H1 (cell line): ENCODE measurements around the gene TBC1D22A. TPM values are rescaled to one million over a fixed set of nuclear protein-coding genes. Genes with fewer than 3 reads are reported as not detected.

ENCODE experiments used
- CTCF ChIA-PET: fragments of 300-600 bp; sonication (Branson Sonifier 250); formaldehyde crosslinking; loops from one replicate; lab custom pipeline; 2021; ENCODE audit not compliant: partially characterized antibody; lab: Charles Lee
- POLR2A ChIA-PET: fragments of 300-600 bp; sonication (Branson Sonifier 250); formaldehyde crosslinking; loops from one replicate; lab custom pipeline; 2021; ENCODE audit warnings: inconsistent platforms; ENCODE audit not compliant: partially characterized antibody; lab: Charles Lee
- DNase-seq, 2 experiments: peaks; one replicate each; pipeline versions ENCODE4 v3.0.0 to v3.0.0-alpha.2; 2010 to 2022; ENCODE audit warnings: low spot score in 2 of 2, low read depth in 1 of 2, mixed read lengths in 1 of 2
- FAIRE-seq: peaks from 2 replicates; lab custom pipeline; 2011; peaks lifted over from hg19 to GRCh38; lab: Jason Lieb, UNC
- H2AFZ ChIP-seq: 2 replicates; pipeline ENCODE4 v1.8.1; 2012; ENCODE audit warnings: low read length, inconsistent platforms
- H2AK5ac ChIP-seq: 2 replicates; pipeline ENCODE4 v1.6.1; 2013; ENCODE audit warnings: low read depth, low read length
- H2BK120ac ChIP-seq: replicated peaks from 2 replicates; pipeline ENCODE3; 2013; ENCODE audit warnings: low read depth, low read length, inconsistent platforms
- H2BK12ac ChIP-seq: 2 replicates; pipeline ENCODE4 v1.6.1; 2013; ENCODE audit warnings: low read depth, low read length
- H2BK15ac ChIP-seq: 2 replicates; pipeline ENCODE4 v1.6.1; 2013; ENCODE audit warnings: low read length
- H2BK20ac ChIP-seq: 2 replicates; pipeline ENCODE4 v1.6.1; 2013; ENCODE audit warnings: low read length
- H2BK5ac ChIP-seq: 2 replicates; pipeline ENCODE4 v1.6.1; 2013; ENCODE audit warnings: low read depth, low read length
- H3K14ac ChIP-seq: 2 replicates; pipeline ENCODE4 v1.6.1; 2013; ENCODE audit warnings: inconsistent platforms; ENCODE audit not compliant: insufficient read length
- H3K18ac ChIP-seq: 2 replicates; pipeline ENCODE4 v1.6.1; 2013; ENCODE audit warnings: low read length; ENCODE audit errors: extremely low read depth
- H3K23ac ChIP-seq: 2 replicates; pipeline ENCODE4 v1.6.1; 2013; ENCODE audit warnings: inconsistent platforms; ENCODE audit not compliant: insufficient read length
- H3K23me2 ChIP-seq: 2 replicates; pipeline ENCODE4 v1.6.1; 2013; ENCODE audit warnings: low read depth, low read length
- H3K27ac ChIP-seq: 2 replicates; pipeline ENCODE4 v1.6.1; 2011; ENCODE audit warnings: low read depth, low read length, inconsistent platforms
- H3K27me3 ChIP-seq, 4 experiments: replicated peaks in 1 of 4; 1 replicate in 1 of 4; 2 replicates in 3 of 4; pipeline versions ENCODE4 v1.6.1 to v1.8.1; 2011 to 2013; ENCODE audit warnings: low read length in 3 of 4, mild to moderate bottlenecking in 3 of 4, inconsistent platforms in 2 of 4, mixed read lengths in 2 of 4, moderate library complexity in 1 of 4; ENCODE audit not compliant: control insufficient read depth in 3 of 4, insufficient read depth in 3 of 4; ENCODE audit errors: extremely low read depth in 1 of 4
- H3K36me3 ChIP-seq, 4 experiments: 2 replicates each; pipeline versions ENCODE4 v1.6.1 to v1.8.1; 2011 to 2013; ENCODE audit warnings: mild to moderate bottlenecking in 4 of 4, low read length in 3 of 4, moderate library complexity in 2 of 4, control low read depth in 1 of 4, inconsistent platforms in 1 of 4; ENCODE audit not compliant: insufficient read depth in 4 of 4, control insufficient read depth in 2 of 4
- H3K4ac ChIP-seq: replicated peaks from 2 replicates; pipeline ENCODE3; 2013; ENCODE audit warnings: low read length, low read depth, mixed read lengths, inconsistent platforms; ENCODE audit not compliant: insufficient read length
- H3K4me1 ChIP-seq, 4 experiments: replicated peaks in 1 of 4; 1 replicate in 1 of 4; 2 replicates in 3 of 4; pipeline versions ENCODE4 v1.6.1 to v1.8.1; 2011 to 2013; ENCODE audit warnings: low read length in 3 of 4, inconsistent platforms in 2 of 4, mixed read lengths in 1 of 4; ENCODE audit not compliant: insufficient read depth in 4 of 4, control insufficient read depth in 3 of 4
- H3K4me2 ChIP-seq, 2 experiments: 2 replicates each; pipeline versions ENCODE4 v1.6.1 to v1.8.1; 2011 to 2013; ENCODE audit warnings: low read depth in 2 of 2, low read length in 2 of 2, control low read depth in 1 of 2, inconsistent platforms in 1 of 2, mild to moderate bottlenecking in 1 of 2; ENCODE audit not compliant: insufficient read depth in 1 of 2
- H3K4me3 ChIP-seq, 4 experiments: fragments of 200-600, 300-600 bp in 1 of 4; sonication (generic), shearing (Covaris generic), sonication (Bioruptor Twin) in 1 of 4; 2 replicates each; pipeline versions ENCODE4 v1.5.1 to v1.8.1; 2011 to 2016; ENCODE audit warnings: low read length in 4 of 4, low read depth in 3 of 4, control low read depth in 2 of 4, inconsistent platforms in 2 of 4, mild to moderate bottlenecking in 2 of 4, mixed read lengths in 1 of 4, moderate library complexity in 1 of 4; ENCODE audit not compliant: insufficient read depth in 2 of 4; ENCODE audit errors: extremely low read depth in 1 of 4
- H3K56ac ChIP-seq: replicated peaks from 2 replicates; pipeline ENCODE3; 2013; ENCODE audit warnings: low read depth, mild to moderate bottlenecking, mixed read lengths, low read length, inconsistent platforms; ENCODE audit not compliant: insufficient read length
- H3K79me1 ChIP-seq: 2 replicates; pipeline ENCODE4 v1.6.1; 2013; ENCODE audit warnings: low read depth, low read length, control low read depth
- H3K79me2 ChIP-seq, 2 experiments: 2 replicates each; pipeline versions ENCODE4 v1.6.1 to v1.8.1; 2012 to 2013; ENCODE audit warnings: low read length in 2 of 2, mild to moderate bottlenecking in 2 of 2, inconsistent platforms in 1 of 2; ENCODE audit not compliant: insufficient read depth in 2 of 2, control insufficient read depth in 1 of 2
- H3K9ac ChIP-seq, 4 experiments: replicated peaks in 1 of 4; 1 replicate in 1 of 4; 2 replicates in 3 of 4; pipeline versions ENCODE4 v1.6.1 to v1.8.1; 2011 to 2013; ENCODE audit warnings: low read depth in 3 of 4, low read length in 3 of 4, control low read depth in 2 of 4, mild to moderate bottlenecking in 2 of 4, moderate library complexity in 2 of 4, inconsistent platforms in 1 of 4; ENCODE audit errors: extremely low read depth in 1 of 4
- H3K9me3 ChIP-seq, 2 experiments: 2 replicates each; pipeline versions ENCODE4 v1.6.1 to v1.8.1; 2012 to 2013; ENCODE audit warnings: mild to moderate bottlenecking in 2 of 2, moderate library complexity in 2 of 2, control low read depth in 1 of 2, inconsistent platforms in 1 of 2, low read depth in 1 of 2, low read length in 1 of 2, mixed read lengths in 1 of 2; ENCODE audit not compliant: insufficient read depth in 2 of 2
- H4K20me1 ChIP-seq, 2 experiments: replicated peaks in 1 of 2; 2 replicates each; pipeline versions ENCODE3 to v1.8.1; 2011 to 2013; ENCODE audit warnings: inconsistent platforms in 2 of 2, low read length in 2 of 2, mild to moderate bottlenecking in 1 of 2; ENCODE audit not compliant: insufficient read depth in 2 of 2, control insufficient read depth in 1 of 2
- H4K5ac ChIP-seq: 2 replicates; pipeline ENCODE4 v1.6.1; 2013; ENCODE audit warnings: low read length, low read depth, mixed read lengths, inconsistent platforms; ENCODE audit not compliant: insufficient read length
- H4K8ac ChIP-seq: 2 replicates; pipeline ENCODE4 v1.8.0; 2013; ENCODE audit warnings: mild to moderate bottlenecking, moderate library complexity, low read length, inconsistent platforms; ENCODE audit not compliant: insufficient read depth; ENCODE audit errors: extremely low read depth
- H4K91ac ChIP-seq: replicated peaks from 2 replicates; pipeline ENCODE3; 2013; ENCODE audit warnings: low read length, mixed read lengths, inconsistent platforms; ENCODE audit not compliant: insufficient read length
- ATF3 ChIP-seq: IDR thresholded peaks from 2 replicates; pipeline ENCODE4 v1.6.1; 2011; ENCODE audit warnings: low read depth, mild to moderate bottlenecking, low read length; ENCODE audit not compliant: insufficient read depth
- BACH1 ChIP-seq: IDR thresholded peaks from 2 replicates; pipeline ENCODE4 v1.6.1; 2012; ENCODE audit warnings: low read length, improper control_type of control experiment
- HDAC2 ChIP-seq, 2 experiments: fragments of 300-600 bp in 1 of 2; sonication (generic) in 1 of 2; IDR thresholded peaks; 2 replicates each; pipeline ENCODE4 v1.6.1; 2011 to 2012; ENCODE audit warnings: low read depth in 2 of 2, low read length in 2 of 2, mild to moderate bottlenecking in 2 of 2, moderate library complexity in 2 of 2, borderline replicate concordance in 1 of 2, inconsistent platforms in 1 of 2
- JUN ChIP-seq: IDR thresholded peaks from 2 replicates; pipeline ENCODE4 v1.6.1; 2011; ENCODE audit warnings: low read depth, mild to moderate bottlenecking, improper control_type of control experiment, low read length
- NANOG ChIP-seq: IDR thresholded peaks from 2 replicates; pipeline ENCODE4 v1.6.1; 2011; ENCODE audit warnings: low read length, low read depth, mild to moderate bottlenecking, inconsistent platforms; ENCODE audit not compliant: insufficient read depth, poor library complexity, severe bottlenecking
- NRF1 ChIP-seq: IDR thresholded peaks from 2 replicates; pipeline ENCODE4 v1.6.1; 2011; ENCODE audit warnings: mild to moderate bottlenecking, low read depth, low read length, improper control_type of control experiment
- RBBP5 ChIP-seq: IDR thresholded peaks from 2 replicates; pipeline ENCODE4 v1.7.1; 2012; ENCODE audit warnings: low read depth, mild to moderate bottlenecking, inconsistent platforms, low read length, moderate library complexity, borderline replicate concordance
- RFX5 ChIP-seq: IDR thresholded peaks from 2 replicates; pipeline ENCODE4 v1.6.1; 2011; ENCODE audit warnings: low read depth, low read length, improper control_type of control experiment, borderline replicate concordance
- WGBS, 2 experiments: shearing (Covaris generic) in 1 of 2; methylation state at CpG; one replicate each; pipeline versions ENCODE4 v1.1.6 to v1.1.7; 2013 to 2015; ENCODE audit warnings: low lambda C conversion rate in 2 of 2, mixed read lengths in 2 of 2, inconsistent platforms in 1 of 2, low coverage in 1 of 2, missing lambda C conversion rate in 1 of 2; ENCODE audit not compliant: insufficient replicate concordance in 2 of 2, insufficient coverage in 1 of 2, insufficient read length in 1 of 2; ENCODE audit errors: extremely low coverage in 1 of 2, missing lambda C conversion rate in 1 of 2; 5-methylcytosine and 5-hydroxymethylcytosine counted together
- polyA plus RNA-seq, 7 experiments: library from polyadenylated mRNA; depleted of rRNA in 3 of 7; stranded (reverse) in 5 of 7; unstranded in 2 of 7; fragments of >200 nt in 5 of 7; fragments of 200-250 nt in 2 of 7; gene quantifications; 1 replicate in 5 of 7; 2 replicates in 1 of 7; 4 replicates in 1 of 7; pipeline versions ENCODE4 v1.2.1 to v1.2.3, GENCODE V29; 2011 to 2013; ENCODE audit warnings: missing spikeins in 2 of 7, mixed read lengths in 2 of 7
- total RNA-seq: library from RNA; stranded (reverse); fragmentation: NEBNext Ultra II Directional; extraction: Animal tissue kit (Norgen Biotek cat#: 25700); gene quantifications from 2 replicates; pipeline ENCODE4 v1.2.1, GENCODE V29; 2021

Gene TBC1D22A
- total and polyA plus RNA-seq, 2 of the 8 experiments (the other 6 are each of a cell fraction or from before 2014, with no cell fraction given), result 11.9 to 18.4 TPM

DNA sequence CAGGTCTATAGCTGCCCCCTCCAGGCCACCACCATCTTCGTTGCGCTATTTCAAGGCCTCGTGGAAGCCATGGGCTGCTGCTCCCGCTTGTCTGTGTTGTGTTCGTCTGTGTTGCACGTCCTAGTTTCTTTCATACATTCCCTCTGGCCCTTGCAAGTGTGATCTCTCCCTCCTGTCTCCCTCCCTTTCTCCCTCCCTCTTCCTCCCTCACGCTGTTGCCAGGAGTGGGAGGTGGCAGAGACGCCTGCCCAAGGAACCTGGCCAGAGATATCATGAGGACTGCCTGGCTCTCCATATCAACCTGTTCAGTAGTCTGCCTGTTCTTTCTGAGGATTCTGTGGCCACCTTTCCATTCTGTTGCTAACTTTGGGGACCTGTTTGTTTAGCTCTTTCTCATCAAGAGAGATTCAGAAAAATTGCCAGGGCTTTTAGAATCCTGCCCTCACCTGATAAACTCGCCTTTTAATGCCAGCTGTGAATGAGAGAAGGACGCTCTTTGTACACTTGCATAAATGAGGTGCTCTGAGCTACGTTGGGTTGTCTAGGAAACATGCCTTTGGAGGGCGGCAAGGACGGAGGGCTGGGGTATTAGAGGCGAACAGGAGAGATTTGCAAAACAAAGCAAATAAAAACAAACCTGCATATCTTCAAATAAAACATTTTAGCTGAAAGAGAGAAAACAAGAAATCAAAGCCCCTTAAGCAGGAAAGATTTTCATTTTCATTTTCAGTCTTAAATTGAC lies 185.2 kb downstream of the TBC1D22A start:
- Histone ChIP-seq H3K9ac (no peak overlapping the region), H4K8ac (no peak overlapping the region), H3K27me3 (no peaks in the 10 kb centered on the region), H3K23ac (no peak overlapping the region), H3K14ac (no peak overlapping the region), H3K18ac (no peak overlapping the region), H2BK12ac (0 out of 2 replicates have a peak overlapping the region, but pooled peaks have one; percentile 14), H2BK5ac (no peak overlapping the region), H3K36me3 (no peaks in the 10 kb centered on the region), H4K20me1 (peaks cover 0 to 2% of the 10 kb centered on the region in 2 experiments), H2BK120ac (no peak overlapping the region), H2AFZ (no peak overlapping the region), H3K9me3 (no peaks in the 10 kb centered on the region), H3K4me3 (no peak overlapping the region), H3K79me1 (peaks cover 3% of the 10 kb centered on the region; the same call in 1 of the 2 replicates), H4K91ac (no peak overlapping the region), H3K56ac (no peak overlapping the region), H4K5ac (no peak overlapping the region), H2BK20ac (no peak overlapping the region)
- POLR2A ChIA-PET, result no interaction called here
- CTCF ChIA-PET, result interaction anchor here (0.8 to 2.1 kb wide), 2 partner anchors 64 to 115 kb away, joined by 4 to 5 read pairs; no protein-coding TSS in a partner anchor
- FAIRE-seq, result no peak
- WGBS, 2 experiments, result 88% methylated on average over 14 of the region's 14 CpGs; no CpG with 5 or more reads in 1 of the 2 experiments
- no peak for TF ChIP-seq NRF1
- no peak for TF ChIP-seq JUN
- TF ChIP-seq HDAC2 (IDR thresholded peaks at IDR 0.05; ENCODE audit: borderline replicate concordance in 1 of 2, low read depth in 2 of 2, low read length in 2 of 2), result no peak
- TF ChIP-seq RBBP5, result no peak
- no peak for TF ChIP-seq BACH1
- TF ChIP-seq NANOG, result no peak
- no peak for TF ChIP-seq RFX5
- TF ChIP-seq ATF3, result no peak
- TF ChIP-seq, all 59 proteins: peak for 0
- Histone ChIP-seq H3K4me2 (no peak overlapping the region), H3K79me2 (no peaks in the 10 kb centered on the region; a peak in 1 of 4 replicates), H2AK5ac (no peak overlapping the region), H3K23me2 (no peaks in the 10 kb centered on the region), H2BK15ac (no peak overlapping the region), H3K4me1 (peaks cover 0 to 5% (median 2%) of the 10 kb centered on the region in 4 experiments; a peak in 1 of 7 replicates), H3K27ac (no peak overlapping the region; the same call in 1 of the 2 replicates), H3K4ac (no peak overlapping the region)
- no peak for DNase-seq
